GM11168 (cell line): Measurements from ENCODE around the gene ZNF718.
"Not testable (repeated sequence)": the region's sequence is repeated elsewhere in the genome, so short reads cannot be mapped to it uniquely, and the experiment has no call there.

Source experiments
- in situ Hi-C: fragments of 300-500 bp; cut with MboI; formaldehyde crosslinking; loops from one replicate; pipeline ENCODE4 v1.12.0; 2022; ENCODE audit warnings: low sequenced_read_pairs; ENCODE audit not compliant: unreplicated experiment

The ZNF718 gene

GRCh38 chr4:147233-147632 lies 22.9 kb downstream of the ZNF718 start:
- in situ Hi-C loops, result no loop called here

GRCh38 chr4:161496-162284 lies 37.4 kb downstream of the ZNF718 start:
- in situ Hi-C loops, result no loop called here

GRCh38 chr4:169640-170039 lies 45.3 kb downstream of the ZNF718 start:
- in situ Hi-C loops, result not testable (repeated sequence)

GRCh38 chr4:171318-171717 lies 47.0 kb downstream of the ZNF718 start:
- in situ Hi-C loops, result not testable (repeated sequence)

- in situ Hi-C loops, result no loop called here
Observed at GRCh38 chr4:173666-174314, 49.5 kb downstream of the ZNF718 start.

- in situ Hi-C loops, result no loop called here
Observed at GRCh38 chr4:175986-176385, 51.7 kb downstream of the ZNF718 start.

GRCh38 chr4:176995-177394 lies 52.7 kb downstream of the ZNF718 start:
- in situ Hi-C loops, result no loop called here

GRCh38 chr4:182225-182624 lies 57.9 kb downstream of the ZNF718 start:
- in situ Hi-C loops, result not testable (repeated sequence)

- in situ Hi-C loops, result no loop called here
Observed at GRCh38 chr4:188091-188490, 63.8 kb downstream of the ZNF718 start.

- in situ Hi-C loops, result not testable (repeated sequence)
Observed at GRCh38 chr4:195159-195558, 70.9 kb downstream of the ZNF718 start.

- in situ Hi-C loops, result no loop called here
Observed at GRCh38 chr4:200936-201335, 76.6 kb downstream of the ZNF718 start.

- in situ Hi-C loops, result not testable (repeated sequence)
Observed at GRCh38 chr4:202822-203221, 78.5 kb downstream of the ZNF718 start.

- in situ Hi-C loops, result no loop called here
Observed at GRCh38 chr4:205097-205756, 80.9 kb downstream of the ZNF718 start.

GRCh38 chr4:206054-206453 lies 81.8 kb downstream of the ZNF718 start:
- in situ Hi-C loops, result no loop called here

GRCh38 chr4:208416-209096 lies 84.3 kb downstream of the ZNF718 start:
- in situ Hi-C loops, result not testable (repeated sequence)

GRCh38 chr4:211033-211511 lies 86.8 kb downstream of the ZNF718 start:
- in situ Hi-C loops, result no loop called here

GRCh38 chr4:212438-213188 lies 88.3 kb downstream of the ZNF718 start:
- in situ Hi-C loops, result no loop called here

- in situ Hi-C loops, result not testable (repeated sequence)
Observed at GRCh38 chr4:213189-213535, 88.9 kb downstream of the ZNF718 start.
